Neuron (in vitro differentiated cells): ENCODE measurements around the gene HNRNPC.
"Not testable (repeated sequence)": the region's sequence is repeated elsewhere in the genome, so short reads cannot be mapped to it uniquely, and the experiment has no call there.

ENCODE experiments used
- H2AFZ ChIP-seq: one replicate; pipeline ENCODE4 v1.6.1; 2013; ENCODE audit warnings: low read depth, mild to moderate bottlenecking, inconsistent platforms, low read length, moderate library complexity
- H3K27me3 ChIP-seq: one replicate; pipeline ENCODE4 v1.6.1; 2013; ENCODE audit warnings: low read length; ENCODE audit not compliant: insufficient read depth
- H3K36me3 ChIP-seq: one replicate; pipeline ENCODE4 v1.6.1; 2013; ENCODE audit warnings: low read length; ENCODE audit not compliant: insufficient read depth
- H3K4me1 ChIP-seq: one replicate; pipeline ENCODE4 v1.6.1; 2013; ENCODE audit warnings: low read length; ENCODE audit not compliant: insufficient read depth
- H3K4me3 ChIP-seq: 2 replicates; pipeline ENCODE4 v1.5.1; 2013; ENCODE audit warnings: mild to moderate bottlenecking, low read length, moderate library complexity
- H3K9me3 ChIP-seq: one replicate; pipeline ENCODE4 v1.6.1; 2013; ENCODE audit warnings: low read length

HNRNPC gene

GRCh38 chr14:21168055-21168454 is 101.2 kb downstream of the HNRNPC start:
- Histone ChIP-seq H3K4me1 (no peaks in the 10 kb centered on the region), H3K27me3 (no peaks in the 10 kb centered on the region), H3K9me3 (no peaks in the 10 kb centered on the region), H2AFZ (no peak overlapping the region), H3K36me3 (no peaks in the 10 kb centered on the region), H3K4me3 (no peak overlapping the region)

- not testable (repeated sequence) for H3K36me3 ChIP-seq, H3K4me3 ChIP-seq, H3K27me3 ChIP-seq, H3K9me3 ChIP-seq, H3K4me1 ChIP-seq, H2AFZ ChIP-seq
Measured at GRCh38 chr14:21165670-21166069, 103.6 kb downstream of the HNRNPC start.

- not testable (repeated sequence) for H3K36me3 ChIP-seq, H3K9me3 ChIP-seq, H3K4me1 ChIP-seq, H2AFZ ChIP-seq, H3K4me3 ChIP-seq, H3K27me3 ChIP-seq
Measured at GRCh38 chr14:21165002-21165605, 104.1 kb downstream of the HNRNPC start.

GRCh38 chr14:21163871-21164291 is 105.4 kb downstream of the HNRNPC start:
- Histone ChIP-seq H3K4me3 (no peak overlapping the region), H3K9me3 (no peaks in the 10 kb centered on the region), H2AFZ (no peak overlapping the region), H3K36me3 (no peaks in the 10 kb centered on the region), H3K27me3 (no peaks in the 10 kb centered on the region), H3K4me1 (no peaks in the 10 kb centered on the region)

GRCh38 chr14:21162081-21162480 is 107.2 kb downstream of the HNRNPC start:
- H3K27me3 ChIP-seq: peaks cover 10% of the 10 kb centered on the region
- H3K9me3 ChIP-seq: no peaks in the 10 kb centered on the region
- no peak overlapping the region for H2AFZ ChIP-seq

DNA sequence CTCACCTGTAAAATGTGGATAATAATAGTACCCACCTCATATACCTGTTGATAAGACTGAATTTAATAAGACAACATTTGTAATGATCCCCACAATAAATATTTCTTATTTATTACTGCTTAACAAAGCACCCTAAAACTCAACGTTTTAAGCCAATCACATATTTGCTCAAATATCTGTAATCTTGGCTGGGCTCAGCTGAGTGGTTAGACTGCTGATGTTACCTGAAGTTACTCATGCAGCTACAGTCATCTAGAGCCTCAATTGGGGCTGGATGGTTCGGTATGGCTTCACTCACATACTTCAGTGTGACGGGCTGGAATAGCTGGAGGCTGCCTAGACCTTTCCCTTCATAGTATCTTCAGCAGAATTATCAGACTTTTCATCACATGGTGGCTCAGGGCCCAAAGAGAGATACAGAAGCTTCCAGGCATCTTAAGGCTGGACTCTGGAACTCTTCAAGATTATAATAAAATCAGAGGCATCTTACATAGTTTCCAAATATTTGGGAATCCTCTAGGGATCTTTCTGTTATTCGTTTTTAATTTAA is 109.1 kb downstream of the HNRNPC start:
- Histone ChIP-seq H3K9me3 (no peaks in the 10 kb centered on the region), H2AFZ (no peak overlapping the region), H3K27me3 (peaks cover 10% of the 10 kb centered on the region), H3K4me3 (no peak overlapping the region), H3K4me1 (no peaks in the 10 kb centered on the region), H3K36me3 (no peaks in the 10 kb centered on the region)

More at GRCh38 chr14:21162081-21162480, 107.2 kb downstream of the HNRNPC start:
- Histone ChIP-seq H3K4me3 (no peak overlapping the region), H3K4me1 (no peaks in the 10 kb centered on the region), H3K36me3 (no peaks in the 10 kb centered on the region)
